Transverse colon (tissue), 4 donors: Measurements from ENCODE around the gene GCA. TPM values are rescaled to one million over a fixed set of nuclear protein-coding genes. Genes with fewer than 3 reads are reported as not detected.

Source experiments
- DNase-seq: peaks from one replicate; pipeline ENCODE4 v3.0.0-alpha.2; 2019
- H3K27ac ChIP-seq, 4 donors: fragments of 200-600 bp; sonication (generic); 2 replicates each; pipeline ENCODE4 v1.5.1; 2016 to 2018; ENCODE audit warnings: inconsistent platforms in 4 of 4
- H3K27me3 ChIP-seq: fragments of 200-600 bp; sonication (generic); 2 replicates; pipeline ENCODE4 v1.5.1; 2017; ENCODE audit warnings: inconsistent platforms
- H3K36me3 ChIP-seq, 4 donors: fragments of 200-600 bp; sonication (generic); 2 replicates each; pipeline ENCODE4 v1.5.1; 2017 to 2019; ENCODE audit warnings: inconsistent platforms in 4 of 4
- H3K4me1 ChIP-seq, 4 donors: fragments of 200-600 bp; sonication (generic); 2 replicates each; pipeline ENCODE4 v1.5.1; 2017 to 2020; ENCODE audit warnings: inconsistent platforms in 4 of 4
- H3K4me3 ChIP-seq, 4 donors: fragments of 200-600 bp; sonication (generic); 1 replicate in 1 of 4; 2 replicates in 3 of 4; pipeline versions ENCODE4 v1.5.1 to v1.6.1; 2017 to 2019; ENCODE audit warnings: inconsistent platforms in 4 of 4
- H3K9me3 ChIP-seq, 2 donors: fragments of 200-600 bp; sonication (generic); 2 replicates each; pipeline ENCODE4 v1.5.1; 2017 to 2019; ENCODE audit warnings: inconsistent platforms in 2 of 2
- CTCF ChIP-seq, 5 experiments: fragments of 200-600 bp in 3 of 5; fragments of 450-650 bp in 2 of 5; sonication (generic) in 3 of 5; IDR thresholded peaks; 1 replicate in 2 of 5; 2 replicates in 3 of 5; pipeline ENCODE4 v1.5.1; 2016 to 2017; ENCODE audit warnings: antibody characterized with exemption in 5 of 5, inconsistent platforms in 3 of 5, mild to moderate bottlenecking in 2 of 5, moderate library complexity in 1 of 5
- EP300 ChIP-seq: sonication (generic); formaldehyde crosslinking; IDR thresholded peaks from one replicate; pipeline ENCODE4 v1.6.1; 2017; ENCODE audit warnings: antibody characterized with exemption, low read depth
- POLR2A ChIP-seq: fragments of 450-650 bp; IDR thresholded peaks from one replicate; pipeline ENCODE4 v1.6.1; 2016; ENCODE audit warnings: antibody characterized with exemption, mild to moderate bottlenecking, moderate library complexity
- POLR2AphosphoS5 ChIP-seq, 3 donors: sonication (generic); formaldehyde crosslinking; IDR thresholded peaks; one replicate each; pipeline ENCODE4 v1.6.1; 2016; ENCODE audit warnings: antibody characterized with exemption in 3 of 3
- WGBS, 2 donors: methylation state at CpG; one replicate each; pipeline ENCODE4 v1.1.5; 2018; ENCODE audit warnings: low coverage in 1 of 2; 5-methylcytosine and 5-hydroxymethylcytosine counted together
- in situ Hi-C, 4 donors: fragments of 200-750 bp; cut with MboI; loops; one replicate each; pipeline versions ENCODE4 v1.15.0 to v1.15.1; 2017; ENCODE audit warnings: low sequenced_read_pairs in 3 of 4, low pct_ligation_motif_present in 1 of 4, low pct_unique_long_range_greater_than_20kb in 1 of 4
- intact Hi-C: fragments of 100-400 bp; cut with DNase I; formaldehyde crosslinking; loops from one replicate; pipeline ENCODE4 v1.15.1; 2023; ENCODE audit warnings: low total_unique reads
- total RNA-seq, 4 donors: library from RNA; depleted of rRNA; stranded (reverse); fragments of >200 nt; gene quantifications; one replicate each; pipeline ENCODE4 v1.1.0, GENCODE V29; 2016

GCA gene
- total RNA-seq, 4 donors from 2014 or later: 7.5 to 25.8 (median 18.4) TPM; not detected in 1

- no peak for DNase-seq
- Histone ChIP-seq H3K4me3 (no peak overlapping the region), H3K27ac (no peak overlapping the region), H3K27me3 (no peaks in the 10 kb centered on the region), H3K9me3 (no peaks in the 10 kb centered on the region), H3K36me3 (peaks cover 0 to 7% (median 0%) of the 10 kb centered on the region in 4 donors), H3K4me1 (no peaks in the 10 kb centered on the region)
- no peak for TF ChIP-seq EP300
- TF ChIP-seq POLR2A: no peak
- TF ChIP-seq POLR2AphosphoS5 (IDR thresholded peaks at IDR 0.05): no peak
- TF ChIP-seq CTCF (IDR thresholded peaks at IDR 0.05): no peak
- intact Hi-C loops (no loop called here), in situ Hi-C loops (no loop called here)
- WGBS, 2 donors: 71 to 83% methylated on average over 3 of the region's 3 CpGs
These were observed 38.0 kb upstream of the GCA start for GRCh38 chr2:162305901-162306300.

- 61 to 81% methylated on average over 2 to 3 of the region's 3 CpGs for WGBS, 2 donors
- no peaks in the 10 kb centered on the region for H3K9me3 ChIP-seq
- H3K4me1 ChIP-seq: peaks cover 0 to 11% (median 4%) of the 10 kb centered on the region in 4 donors
- in situ Hi-C loops (no loop called here), intact Hi-C loops (no loop called here)
- no peaks in the 10 kb centered on the region for H3K27me3 ChIP-seq
- TF ChIP-seq EP300: no peak
- TF ChIP-seq POLR2AphosphoS5 (IDR thresholded peaks at IDR 0.05): no peak
- TF ChIP-seq POLR2A: no peak
- TF ChIP-seq CTCF (IDR thresholded peaks at IDR 0.05): no peak
- H3K36me3 ChIP-seq: peaks cover 0 to 7% (median 0%) of the 10 kb centered on the region in 4 donors
- H3K4me3 ChIP-seq: no peak overlapping the region
- H3K27ac ChIP-seq: no peak overlapping the region
- no peak for DNase-seq
These were observed 35.0 kb upstream of the GCA start for GRCh38 chr2:162308747-162309503.

- Histone ChIP-seq H3K9me3 (no peaks in the 10 kb centered on the region), H3K4me3 (no peak overlapping the region), H3K27me3 (no peaks in the 10 kb centered on the region), H3K36me3 (no peaks in the 10 kb centered on the region), H3K27ac (no peak overlapping the region), H3K4me1 (peaks cover 0 to 32% (median 19%) of the 10 kb centered on the region in 4 donors)
- whole genome bisulfite sequencing, 2 donors: 83 to 88% methylated on average over 1 of the region's 1 CpG
- no peak for DNase-seq
- intact Hi-C loops (no loop called here), in situ Hi-C loops (no loop called here)
- TF ChIP-seq POLR2AphosphoS5 (IDR thresholded peaks at IDR 0.05) (no peak), POLR2A (no peak), CTCF (IDR thresholded peaks at IDR 0.05) (no peak), EP300 (no peak)
These were observed 31.1 kb upstream of the GCA start for GRCh38 chr2:162312853-162313252.

GRCh38 chr2:162315938-162316337 is 28.0 kb upstream of the GCA start:
- Histone ChIP-seq H3K36me3 (no peaks in the 10 kb centered on the region), H3K4me1 (peaks cover 6 to 47% (median 27%) of the 10 kb centered on the region in 4 donors), H3K27me3 (no peaks in the 10 kb centered on the region), H3K9me3 (no peaks in the 10 kb centered on the region), H3K27ac (no peak overlapping the region), H3K4me3 (no peak overlapping the region)
- no peak for DNase-seq
- WGBS, 2 donors: 85 to 95% methylated on average over 4 of the region's 4 CpGs
- no peak for TF ChIP-seq EP300
- TF ChIP-seq CTCF (IDR thresholded peaks at IDR 0.05): no peak
- TF ChIP-seq POLR2AphosphoS5 (IDR thresholded peaks at IDR 0.05): no peak
- no peak for TF ChIP-seq POLR2A
- intact Hi-C loops: no loop called here
- in situ Hi-C loops: no loop called here
